ENCODE results near the gene BMS1. TPM values are rescaled to one million over a fixed set of nuclear protein-coding genes. Genes with fewer than 3 reads are reported as not detected.

Gene BMS1
- total RNA-seq, 1 donor from 2014 or later: 24.6 TPM

DNA sequence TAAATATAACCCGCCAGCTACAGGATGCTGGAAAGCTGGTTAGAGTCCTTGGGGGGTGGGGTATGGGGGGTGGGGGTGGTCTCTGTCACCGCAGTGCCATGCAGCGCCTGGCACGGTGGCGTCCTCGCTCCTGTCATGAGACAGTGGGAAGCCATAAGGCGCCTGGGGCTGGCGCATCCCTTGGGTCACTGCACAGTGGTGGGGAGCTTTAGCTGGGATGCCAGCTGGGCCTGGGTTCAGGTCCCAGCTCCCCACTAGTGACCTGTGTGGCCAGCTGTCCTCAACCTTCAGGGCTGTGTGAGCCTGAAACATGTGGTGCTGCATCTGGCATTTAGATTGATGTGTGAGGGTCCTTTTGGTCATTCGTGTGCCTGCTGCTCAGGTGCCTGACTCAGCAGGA is 93.9 kb downstream of the BMS1 start:
- Mint-ChIP-seq H3K4me1 (no peaks in the 10 kb centered on the region), H3K27ac (no peak overlapping the region), H3K27me3 (peaks cover 5% of the 10 kb centered on the region), H3K36me3 (ENCODE audit: low read depth) (no peaks in the 10 kb centered on the region), H3K9me3 (no peaks in the 10 kb centered on the region), H3K4me3 (no peak overlapping the region)
- CTCF ChIA-PET: no interaction called here
- DNase-seq: no peak
- ATAC-seq (ENCODE audit: low read depth): no peak
- POLR2A ChIA-PET: no interaction called here
- intact Hi-C loops (cut with micrococcal nuclease): no loop called here
- TF ChIP-seq, protein P1, sequence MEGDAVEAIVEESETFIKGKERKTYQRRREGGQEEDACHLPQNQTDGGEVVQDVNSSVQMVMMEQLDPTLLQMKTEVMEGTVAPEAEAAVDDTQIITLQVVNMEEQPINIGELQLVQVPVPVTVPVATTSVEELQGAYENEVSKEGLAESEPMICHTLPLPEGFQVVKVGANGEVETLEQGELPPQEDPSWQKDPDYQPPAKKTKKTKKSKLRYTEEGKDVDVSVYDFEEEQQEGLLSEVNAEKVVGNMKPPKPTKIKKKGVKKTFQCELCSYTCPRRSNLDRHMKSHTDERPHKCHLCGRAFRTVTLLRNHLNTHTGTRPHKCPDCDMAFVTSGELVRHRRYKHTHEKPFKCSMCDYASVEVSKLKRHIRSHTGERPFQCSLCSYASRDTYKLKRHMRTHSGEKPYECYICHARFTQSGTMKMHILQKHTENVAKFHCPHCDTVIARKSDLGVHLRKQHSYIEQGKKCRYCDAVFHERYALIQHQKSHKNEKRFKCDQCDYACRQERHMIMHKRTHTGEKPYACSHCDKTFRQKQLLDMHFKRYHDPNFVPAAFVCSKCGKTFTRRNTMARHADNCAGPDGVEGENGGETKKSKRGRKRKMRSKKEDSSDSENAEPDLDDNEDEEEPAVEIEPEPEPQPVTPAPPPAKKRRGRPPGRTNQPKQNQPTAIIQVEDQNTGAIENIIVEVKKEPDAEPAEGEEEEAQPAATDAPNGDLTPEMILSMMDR (IDR thresholded peaks at IDR 0.05): no peak

DNA sequence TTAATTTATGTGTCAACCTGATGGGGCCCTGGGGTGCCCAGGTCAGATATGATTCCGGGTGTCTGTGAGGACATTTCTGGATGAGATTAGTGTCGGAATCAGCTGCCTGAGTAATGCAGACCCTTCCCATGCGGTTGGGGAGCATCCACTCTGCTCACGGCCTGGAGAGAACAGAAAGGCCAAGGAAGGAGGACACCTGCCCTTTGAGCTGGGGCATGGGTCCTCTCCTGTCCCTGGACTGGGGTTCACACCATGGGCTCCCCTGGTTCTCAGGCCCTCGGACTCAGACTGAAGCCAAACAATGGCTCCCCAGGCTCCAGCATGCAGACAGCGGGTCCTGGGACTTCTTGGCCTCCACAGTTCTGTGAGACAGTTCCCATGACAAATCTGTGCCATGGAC is 94.3 kb downstream of the BMS1 start:
- H3K9me3 Mint-ChIP-seq: no peaks in the 10 kb centered on the region
- TF ChIP-seq, protein P1 (IDR thresholded peaks at IDR 0.05): no peak
- intact Hi-C loops (cut with micrococcal nuclease): no loop called here
- no peaks in the 10 kb centered on the region for H3K4me1 Mint-ChIP-seq
- no peak overlapping the region for H3K4me3 Mint-ChIP-seq
- H3K27me3 Mint-ChIP-seq: peaks cover 5% of the 10 kb centered on the region
- no peak for DNase-seq
- no peaks in the 10 kb centered on the region for H3K36me3 Mint-ChIP-seq (ENCODE audit: low read depth)
- CTCF ChIA-PET: no interaction called here
- POLR2A ChIA-PET: no interaction called here
- H3K27ac Mint-ChIP-seq: no peak overlapping the region
- ATAC-seq (ENCODE audit: low read depth): no peak

DNA sequence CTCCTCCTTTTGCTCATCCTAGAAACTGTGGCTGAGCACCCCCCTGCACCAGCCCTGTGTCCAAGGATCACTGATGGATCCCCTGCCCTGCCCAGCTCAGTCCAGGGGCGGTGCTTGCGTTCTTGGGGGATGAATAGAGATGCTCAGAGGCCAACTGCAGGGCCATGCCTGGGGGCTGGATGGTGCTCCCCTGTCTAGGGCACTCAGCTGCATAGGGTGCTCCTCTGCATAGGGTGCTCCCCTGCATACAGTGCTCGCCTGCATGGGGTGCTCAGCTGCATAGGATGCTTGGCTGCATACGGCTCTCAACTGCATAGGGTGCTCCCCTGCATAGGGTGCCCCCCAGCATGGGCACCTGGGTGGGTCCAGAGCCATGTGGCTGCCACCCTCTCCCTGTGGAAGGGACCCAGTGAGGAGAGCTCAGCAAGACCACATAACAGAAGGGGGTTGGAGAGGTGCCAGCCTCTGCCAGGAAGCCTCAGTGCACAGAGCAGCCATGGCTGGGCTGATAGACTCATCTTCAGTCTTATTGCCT is 95.0 kb downstream of the BMS1 start:
- H3K27ac Mint-ChIP-seq: no peak overlapping the region
- ChIA-PET POLR2A (no interaction called here), CTCF (no interaction called here)

DNA sequence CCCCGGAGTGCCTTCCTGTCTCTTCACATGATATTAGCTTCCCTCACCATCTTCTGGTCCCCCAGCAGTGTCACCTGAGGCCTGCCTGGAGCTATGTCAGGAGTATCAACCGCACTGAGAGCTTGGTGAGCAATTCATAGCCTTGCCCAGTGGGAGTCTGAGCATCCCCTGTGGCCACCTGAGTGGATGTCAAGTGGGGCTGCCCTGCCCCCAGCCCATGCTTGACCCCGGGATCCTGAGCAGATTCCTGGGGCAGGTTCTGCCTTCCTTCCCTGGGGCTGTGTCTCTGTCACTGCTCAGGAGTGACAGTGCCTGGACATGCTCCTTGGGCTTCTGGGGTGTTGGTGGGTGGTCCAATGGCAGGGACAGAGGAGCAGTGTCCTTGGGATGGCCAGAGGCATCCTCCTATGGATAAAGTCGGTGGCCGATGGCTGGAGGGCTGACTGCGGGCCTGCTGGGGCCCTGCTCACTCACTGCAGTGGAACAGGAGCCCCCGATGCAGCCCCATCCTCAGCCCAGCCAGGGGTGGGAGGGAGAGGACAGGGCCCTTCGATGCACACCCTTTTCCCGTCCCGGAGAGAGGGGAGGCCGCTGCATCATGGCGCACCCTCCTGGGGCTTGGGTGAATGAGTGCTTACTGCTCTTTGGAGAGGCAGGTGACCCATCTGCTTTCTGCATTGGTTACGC is 95.7 kb downstream of the BMS1 start:
- H3K9me3 Mint-ChIP-seq: peaks cover 9% of the 10 kb centered on the region
- CTCF ChIA-PET: no interaction called here

More for the DNA sequence above, 95.0 kb downstream of the BMS1 start:
- DNase-seq (no peak), ATAC-seq (ENCODE audit: low read depth) (no peak)
- no peak overlapping the region for H3K4me3 Mint-ChIP-seq
- no peaks in the 10 kb centered on the region for H3K4me1 Mint-ChIP-seq
- peaks cover 5% of the 10 kb centered on the region for H3K27me3 Mint-ChIP-seq
- H3K36me3 Mint-ChIP-seq (ENCODE audit: low read depth): no peaks in the 10 kb centered on the region
- intact Hi-C loops (cut with micrococcal nuclease): no loop called here
- TF ChIP-seq, protein P1 (IDR thresholded peaks at IDR 0.05): no peak
- H3K9me3 Mint-ChIP-seq: peaks cover 4% of the 10 kb centered on the region

DNA sequence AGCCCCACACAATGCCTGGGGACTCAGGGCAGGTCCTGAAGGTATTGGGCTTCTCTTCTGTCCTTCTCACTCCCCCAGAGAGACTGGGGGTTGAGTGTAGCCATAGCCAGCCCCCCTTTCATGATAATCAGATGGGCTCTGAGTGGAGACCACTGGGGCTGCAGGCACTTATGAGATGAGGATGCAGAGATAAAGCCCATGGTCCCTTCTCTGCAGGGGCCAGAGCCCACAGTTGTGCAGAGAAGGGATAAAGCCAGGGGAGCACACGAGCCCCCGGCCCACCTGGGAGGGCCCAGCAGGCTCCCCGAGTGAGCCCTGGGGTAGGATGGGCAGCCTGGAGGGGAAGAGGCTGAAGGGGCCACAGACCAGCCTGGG is 96.2 kb downstream of the BMS1 start:
- peaks cover 9% of the 10 kb centered on the region for H3K9me3 Mint-ChIP-seq
- ATAC-seq (ENCODE audit: low read depth) (no peak), DNase-seq (no peak)
- CTCF ChIA-PET: no interaction called here
- intact Hi-C loops (cut with micrococcal nuclease): no loop called here
- H3K27ac Mint-ChIP-seq: no peak overlapping the region
- no peaks in the 10 kb centered on the region for H3K4me1 Mint-ChIP-seq
- no peaks in the 10 kb centered on the region for H3K36me3 Mint-ChIP-seq (ENCODE audit: low read depth)
- H3K4me3 Mint-ChIP-seq: no peak overlapping the region
- TF ChIP-seq, protein P1 (IDR thresholded peaks at IDR 0.05): no peak
- H3K27me3 Mint-ChIP-seq: peaks cover 5% of the 10 kb centered on the region
- POLR2A ChIA-PET: no interaction called here

More for the DNA sequence above, 95.7 kb downstream of the BMS1 start:
- POLR2A ChIA-PET: no interaction called here
- Mint-ChIP-seq H3K36me3 (ENCODE audit: low read depth) (no peaks in the 10 kb centered on the region), H3K27ac (no peak overlapping the region), H3K4me3 (no peak overlapping the region), H3K27me3 (peaks cover 5% of the 10 kb centered on the region), H3K4me1 (no peaks in the 10 kb centered on the region)
- TF ChIP-seq, protein P1 (IDR thresholded peaks at IDR 0.05): no peak
- DNase-seq (no peak), ATAC-seq (ENCODE audit: low read depth) (no peak)
- intact Hi-C loops (cut with micrococcal nuclease): no loop called here
